DMS153 treated with DMSO at 0.1 percent for 48 hours (cell line): ENCODE data around the gene CC2D1B.

ENCODE experiments used
- DNase-seq: peaks from one replicate; lab custom pipeline; 2025; ENCODE audit not compliant: unreplicated experiment; lab: John Stamatoyannopoulos, UW

Gene CC2D1B

DNA sequence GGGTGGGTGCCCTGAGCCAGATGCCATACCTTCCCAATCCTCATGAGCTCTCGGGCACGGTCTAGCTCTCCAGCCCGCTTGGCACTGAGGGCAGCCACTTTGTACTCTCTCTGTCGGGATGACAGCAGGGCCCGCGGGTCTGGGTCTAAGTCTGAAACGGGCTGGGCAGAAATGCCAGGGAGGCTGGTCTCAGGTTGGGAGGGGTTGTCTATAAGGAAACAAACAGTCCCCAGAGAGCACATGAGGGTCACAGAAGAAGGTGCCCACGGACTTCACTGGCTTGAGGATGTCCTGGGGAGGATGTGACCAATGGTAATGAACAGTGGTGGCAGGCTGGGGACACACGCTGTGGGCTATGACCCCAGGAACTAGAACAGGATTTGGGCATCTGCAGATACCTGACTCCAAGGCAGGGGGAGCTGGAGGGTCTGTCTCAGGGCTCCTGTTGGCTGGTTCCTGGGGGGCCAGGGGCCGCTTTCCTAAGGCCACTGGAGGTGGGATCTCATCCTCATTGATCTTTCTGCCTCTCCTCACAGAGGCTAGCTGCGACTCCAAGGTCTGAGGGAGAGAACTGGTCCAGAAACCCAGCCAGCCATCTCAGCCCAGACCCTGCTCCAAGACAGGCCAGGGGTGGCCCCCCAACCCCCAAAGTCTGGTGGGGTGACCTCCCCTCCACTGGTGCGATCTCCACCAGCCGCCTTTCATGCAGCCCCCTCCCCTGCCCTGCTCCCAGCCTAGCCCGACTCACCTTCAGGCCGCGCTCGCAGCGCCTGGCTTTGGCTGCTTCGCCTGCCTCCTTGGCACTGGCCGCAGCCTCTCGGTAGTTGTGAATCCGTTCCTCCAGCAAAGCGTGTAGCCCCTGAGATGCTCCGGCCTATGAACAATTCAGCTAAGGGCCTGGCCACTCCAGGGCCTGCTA is 6.1 kb downstream of the CC2D1B start:
- DNase-seq, result no peak

DNA sequence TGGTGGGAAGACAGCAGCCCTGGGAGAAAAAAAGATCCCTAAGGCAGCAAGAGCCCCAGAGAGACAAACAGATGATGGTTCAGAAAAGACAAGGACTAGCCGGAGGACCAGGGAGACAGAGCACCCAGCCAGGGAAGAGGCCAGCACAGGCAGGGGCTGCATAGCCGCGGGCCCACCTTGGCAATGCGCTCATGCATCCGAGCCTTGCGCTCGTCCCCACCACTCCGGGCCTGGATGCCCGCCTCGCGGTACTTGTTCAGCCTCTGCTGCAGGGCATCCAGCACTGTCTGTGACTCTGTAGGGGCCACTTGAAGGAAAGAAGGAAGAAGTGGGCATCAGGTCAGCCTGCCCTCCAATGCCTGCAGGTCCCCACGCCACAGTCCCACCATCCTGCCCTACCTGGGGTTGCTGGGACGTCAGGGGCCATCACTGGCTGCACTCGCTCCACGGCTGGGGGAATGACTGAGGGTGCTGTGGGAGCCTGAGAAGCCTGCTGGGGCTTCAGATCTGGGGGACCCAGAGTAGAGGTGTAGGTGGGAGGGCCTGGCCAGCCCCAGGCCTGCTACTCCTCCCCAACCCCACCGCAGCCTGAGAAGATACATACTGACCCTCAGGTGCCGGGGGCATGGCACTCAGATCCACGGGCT is 7.0 kb downstream of the CC2D1B start:
- DNase-seq, result no peak

DNA sequence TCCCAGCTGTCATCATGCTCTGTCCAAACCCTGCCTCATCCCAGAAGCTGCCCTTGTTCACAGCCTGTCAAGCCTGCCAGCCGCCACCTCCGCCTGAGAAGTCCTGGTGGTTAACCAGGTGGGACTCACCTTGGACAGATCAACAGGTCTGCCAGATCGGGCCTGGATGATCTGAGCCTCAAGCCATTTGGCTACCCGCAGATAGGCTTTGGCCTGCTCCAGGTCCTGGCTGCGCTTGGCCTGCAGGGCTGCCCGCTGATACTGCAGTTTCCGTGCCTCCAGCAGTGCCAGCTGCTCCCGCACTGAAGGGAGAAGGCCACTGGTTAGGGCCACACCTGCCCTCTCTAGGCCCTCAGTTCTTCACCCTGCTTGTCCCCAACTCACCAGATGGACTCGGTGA is 8.6 kb downstream of the CC2D1B start:
- DNase-seq, result no peak

DNA sequence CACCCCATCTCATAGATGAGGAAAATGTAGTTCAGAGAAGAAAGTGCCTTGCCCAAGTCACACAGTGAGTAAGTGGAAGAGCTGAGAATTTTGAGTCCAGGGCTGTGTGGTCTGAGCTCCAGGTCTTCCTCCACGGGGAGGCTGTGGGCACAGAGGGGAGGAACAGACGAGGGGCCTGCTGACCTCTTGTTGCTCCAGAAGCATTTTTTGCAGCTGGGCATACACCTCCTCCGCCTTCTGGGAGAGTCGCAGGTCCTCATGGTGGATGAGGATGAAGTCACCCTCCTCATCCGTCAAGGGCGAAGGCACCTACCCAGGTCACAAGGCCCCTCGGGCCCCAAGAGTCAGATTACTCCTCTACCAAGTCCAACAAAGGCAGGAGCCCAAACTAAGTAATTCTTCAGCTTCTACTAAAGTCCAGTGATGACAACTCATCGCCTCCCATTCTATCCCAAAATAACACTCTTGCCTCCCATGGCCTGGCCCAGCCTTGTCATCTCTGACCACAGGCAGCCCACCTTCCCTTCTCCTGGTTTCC is 9.1 kb downstream of the CC2D1B start:
- DNase-seq, result no peak

DNA sequence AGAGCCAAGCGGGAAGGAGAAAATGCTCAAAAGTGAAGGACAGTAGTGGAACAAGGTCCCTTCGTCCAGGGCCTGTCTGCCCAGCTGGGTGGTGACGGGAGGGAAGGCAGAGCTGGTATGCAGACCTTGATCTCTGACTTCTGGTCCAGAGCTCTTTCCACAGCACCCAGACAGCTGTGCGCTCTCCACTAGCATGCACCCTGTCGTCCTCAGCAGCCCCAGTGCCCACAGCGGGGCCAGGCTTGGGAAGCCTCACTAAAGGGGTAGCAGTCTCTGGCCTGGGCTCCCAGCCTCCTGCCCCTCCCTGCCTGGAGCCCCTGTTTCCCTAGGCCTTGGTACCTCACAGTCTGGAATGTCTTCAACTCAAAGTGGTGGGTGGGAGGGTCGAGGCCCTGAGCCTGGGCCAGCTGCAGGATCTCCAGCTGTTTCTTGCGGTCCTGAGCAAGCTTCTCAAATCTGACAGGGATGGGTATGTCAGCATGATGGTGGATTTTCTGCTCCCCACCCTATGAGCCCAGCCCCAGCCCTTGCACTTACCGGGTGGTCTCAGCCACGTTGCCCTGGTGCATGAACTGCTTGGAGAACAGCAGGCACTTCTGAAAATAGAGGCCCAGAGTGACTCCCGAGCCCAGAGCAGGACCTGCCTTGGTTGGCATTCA is 10.0 kb downstream of the CC2D1B start:
- DNase-seq, result no peak

DNA sequence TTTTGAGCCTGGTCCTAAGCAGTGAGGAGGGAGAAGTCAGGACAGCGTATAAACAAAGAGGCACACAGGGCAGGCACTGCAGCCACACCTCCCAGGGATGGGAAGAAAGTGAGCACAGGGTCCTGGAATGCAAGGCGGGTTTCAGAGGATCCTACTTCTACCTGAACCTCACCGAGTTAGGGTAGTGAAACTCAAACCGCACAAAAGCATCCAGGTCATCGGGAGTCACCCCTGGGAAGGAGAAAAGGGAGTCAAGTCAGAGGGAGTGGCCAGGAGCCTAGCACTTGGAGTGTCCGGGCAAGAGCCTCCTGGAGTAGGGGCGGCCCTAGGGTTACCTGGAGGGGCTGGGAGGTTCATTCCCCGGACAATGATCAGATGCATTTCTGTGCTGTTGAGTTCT is 10.6 kb downstream of the CC2D1B start:
- no peak for DNase-seq

DNA sequence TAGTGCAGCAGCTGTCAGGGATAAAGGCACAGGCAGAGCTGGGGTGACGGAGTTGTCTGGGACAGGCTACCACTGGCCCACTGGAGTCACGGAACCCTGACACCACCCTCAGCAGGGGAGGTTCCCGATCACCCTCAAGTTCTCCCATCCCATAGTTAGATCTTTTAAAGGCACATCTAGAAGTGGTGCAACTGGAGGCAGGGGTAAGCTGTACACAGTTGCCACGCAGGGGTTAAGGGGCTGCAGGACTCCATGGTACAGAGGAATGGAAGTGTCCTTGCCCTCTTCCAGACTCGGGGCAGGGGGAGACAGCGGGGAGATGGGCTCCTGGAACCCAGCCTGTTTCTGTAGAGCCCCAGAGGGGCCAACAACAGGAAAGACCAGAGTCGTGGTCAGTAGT is 13.3 kb downstream of the CC2D1B start:
- DNase-seq, result no peak

DNA sequence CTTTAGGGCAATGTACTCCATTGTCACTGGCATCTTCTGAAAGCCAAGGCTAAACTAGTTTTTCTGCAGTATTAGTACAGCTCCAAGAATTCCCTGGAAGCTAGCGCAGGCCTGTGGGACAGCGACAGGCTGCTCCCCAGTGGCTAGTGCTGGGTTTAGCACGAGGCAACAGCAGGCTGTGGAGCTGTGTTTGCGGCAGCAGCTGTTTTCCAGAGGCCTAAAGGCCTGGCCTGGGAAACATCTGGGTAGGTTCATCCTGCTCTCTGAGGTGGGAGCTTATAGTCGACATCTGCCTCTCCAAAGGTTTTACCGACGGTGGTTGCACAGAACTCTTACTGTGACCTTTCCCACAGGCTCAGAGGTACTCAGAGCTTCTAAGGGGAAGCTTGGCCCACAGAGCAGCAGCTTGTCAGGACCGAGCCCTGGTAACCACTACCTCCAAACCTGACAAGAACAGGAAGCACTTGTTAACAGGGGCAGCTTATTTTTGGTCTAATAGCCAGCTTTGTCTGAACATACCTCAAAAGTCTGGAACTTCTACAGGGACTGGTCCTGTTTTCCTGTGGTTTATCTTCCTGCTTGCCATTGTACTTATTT is 17.2 kb downstream of the CC2D1B start:
- DNase-seq, result no peak

DNA sequence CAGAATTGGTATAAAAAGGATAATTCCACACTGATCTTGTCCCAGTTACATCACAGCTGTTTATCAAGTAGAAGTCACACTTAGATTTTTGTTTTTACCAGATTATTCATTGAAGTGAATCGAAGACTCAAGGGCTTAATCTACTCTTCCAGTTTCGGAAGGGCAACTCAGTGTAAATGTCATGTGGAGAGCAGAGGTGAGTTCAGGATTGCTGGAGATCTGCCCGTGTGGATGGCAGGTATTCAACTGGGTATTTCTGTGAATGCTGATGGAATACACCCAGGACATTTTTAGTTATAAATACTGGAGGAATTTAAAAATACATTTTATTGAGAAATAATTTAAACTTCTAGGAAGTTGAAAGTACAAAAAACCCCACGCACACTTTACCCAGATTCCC is 19.4 kb downstream of the CC2D1B start:
- DNase-seq, result no peak

DNA sequence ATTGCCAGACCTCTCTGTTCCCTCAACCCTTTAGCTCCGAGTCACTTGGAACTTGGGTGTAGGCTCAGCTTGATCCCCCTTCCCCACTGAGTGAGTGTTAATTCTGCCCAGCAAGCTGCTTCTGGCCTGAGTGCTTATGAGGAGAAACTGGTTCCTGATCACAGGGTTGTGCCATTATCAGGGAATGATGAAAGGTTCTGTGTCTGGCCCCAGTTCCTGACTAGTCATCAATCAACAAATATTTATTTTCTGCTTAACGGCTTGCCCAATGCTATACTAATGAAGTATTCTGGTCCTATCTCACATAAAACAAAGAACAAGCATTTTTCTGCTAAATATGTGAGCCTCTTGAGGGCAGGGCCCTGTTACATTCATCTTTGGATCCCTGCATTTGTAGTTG is 20.8 kb downstream of the CC2D1B start:
- no peak for DNase-seq

DNA sequence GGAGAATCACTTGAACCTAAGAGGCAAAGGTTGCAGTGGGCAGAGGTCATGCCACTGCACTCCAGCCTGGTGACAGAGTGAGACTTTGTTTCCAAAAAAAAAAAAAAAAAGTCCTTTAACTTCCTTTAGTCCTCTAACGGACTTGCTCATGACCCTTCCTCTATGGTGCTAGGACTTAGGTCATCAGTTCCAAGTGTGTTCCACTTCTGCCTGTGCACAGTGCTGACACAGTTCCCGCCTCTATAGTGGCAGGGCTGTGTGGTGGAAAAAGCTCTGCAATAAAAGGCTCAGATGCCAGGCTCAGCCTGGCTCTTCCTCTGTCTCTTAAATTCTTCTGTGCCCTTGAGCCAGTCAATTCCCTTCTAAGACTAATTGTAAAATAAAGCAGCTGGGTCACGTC is 22.0 kb downstream of the CC2D1B start:
- DNase-seq, result no peak

DNA sequence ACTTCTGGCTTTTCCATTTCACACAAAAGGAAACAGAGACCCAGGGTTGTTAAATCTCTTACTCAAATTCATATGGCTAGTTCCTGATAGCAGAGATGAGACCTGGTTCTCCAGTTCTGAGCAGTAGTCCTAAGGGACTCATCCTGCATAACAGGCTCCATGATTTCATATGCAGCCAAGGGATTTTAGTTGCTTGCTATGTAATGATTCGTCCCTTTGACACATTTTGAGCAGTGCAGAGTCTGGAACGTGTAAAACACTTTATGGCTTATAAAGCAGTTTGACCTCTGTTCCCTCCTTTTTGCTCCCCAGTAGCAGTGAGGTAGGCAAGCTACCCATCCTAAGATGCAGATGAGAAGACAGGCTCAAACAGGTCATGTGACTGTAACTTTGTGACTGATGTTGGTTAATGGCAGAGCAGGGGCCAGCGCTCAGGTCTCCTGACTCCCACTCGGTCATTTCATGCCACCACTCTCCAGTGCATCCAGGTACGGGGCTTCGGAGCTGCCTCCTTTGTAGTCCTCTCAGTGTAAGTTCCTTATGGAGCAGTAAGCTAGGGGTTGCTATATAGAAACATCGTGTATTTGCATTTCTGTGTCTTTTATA is 24.2 kb downstream of the CC2D1B start:
- no peak for DNase-seq

DNA sequence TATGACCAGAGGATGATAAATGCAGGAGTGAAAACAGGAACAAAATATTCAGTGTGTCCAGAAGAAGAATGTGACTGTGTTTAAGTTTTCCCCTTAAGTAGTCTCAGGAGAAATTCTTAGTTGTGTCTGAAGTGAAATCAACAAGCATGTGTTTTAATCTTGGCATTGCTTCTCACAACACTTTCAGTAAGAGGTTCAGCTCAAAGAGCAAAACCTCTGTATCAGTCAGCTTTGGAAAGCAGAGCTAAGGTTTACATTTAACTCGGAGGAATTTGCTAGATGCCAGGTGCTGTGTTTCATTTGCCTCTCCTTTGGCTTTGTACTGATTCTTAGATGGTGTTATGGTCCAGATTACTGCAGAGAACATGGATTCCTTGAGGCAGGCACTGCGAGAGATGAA is 28.6 kb downstream of the CC2D1B start:
- no peak for DNase-seq

DNA sequence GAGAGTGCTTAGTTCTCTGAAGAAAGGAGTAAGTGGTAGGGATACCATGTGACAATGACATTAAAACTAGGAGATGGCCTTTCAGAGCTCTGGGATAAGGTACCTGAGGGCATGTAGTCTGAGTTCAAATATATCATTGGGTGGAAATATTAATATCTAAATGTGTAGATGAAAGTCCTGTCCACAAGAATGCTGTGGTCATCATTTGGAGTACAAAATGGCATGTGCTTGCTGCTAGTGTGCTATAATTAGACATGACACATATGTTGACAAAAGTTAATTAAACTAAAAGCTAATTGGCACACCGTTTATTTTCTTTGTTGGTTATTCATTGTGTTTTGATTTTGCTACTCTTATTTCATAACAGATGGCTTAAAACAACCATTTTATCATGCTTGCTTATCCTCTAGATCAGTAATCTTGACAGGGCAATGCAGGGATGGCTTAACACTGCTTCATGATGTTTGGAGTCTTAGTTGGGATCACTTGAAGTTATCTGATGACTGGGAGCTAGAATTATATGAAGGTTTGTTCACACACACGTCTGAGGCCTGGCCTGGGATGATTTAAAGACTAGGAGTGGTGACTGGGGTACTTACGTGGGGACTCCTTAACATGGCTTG is 31.0 kb downstream of the CC2D1B start:
- DNase-seq, result no peak

DNA sequence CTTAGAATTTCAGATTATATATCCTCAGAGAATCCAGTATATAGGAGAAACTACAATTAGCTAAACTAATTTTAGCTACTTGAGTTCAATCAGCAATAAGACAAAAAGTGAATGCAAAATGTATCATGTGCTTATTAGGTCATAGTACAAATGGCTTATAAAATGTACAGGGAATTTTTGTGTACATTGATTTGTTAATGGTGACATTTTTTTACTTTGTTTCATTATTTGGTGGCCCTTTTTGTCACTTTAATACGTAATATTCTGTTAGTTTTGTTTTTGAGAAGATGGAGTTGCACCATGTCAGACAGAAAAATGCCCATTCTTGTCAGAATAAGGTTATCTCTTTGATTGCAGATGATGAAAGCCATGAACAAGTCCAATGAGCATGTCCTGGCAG is 33.6 kb downstream of the CC2D1B start:
- DNase-seq, result no peak

DNA sequence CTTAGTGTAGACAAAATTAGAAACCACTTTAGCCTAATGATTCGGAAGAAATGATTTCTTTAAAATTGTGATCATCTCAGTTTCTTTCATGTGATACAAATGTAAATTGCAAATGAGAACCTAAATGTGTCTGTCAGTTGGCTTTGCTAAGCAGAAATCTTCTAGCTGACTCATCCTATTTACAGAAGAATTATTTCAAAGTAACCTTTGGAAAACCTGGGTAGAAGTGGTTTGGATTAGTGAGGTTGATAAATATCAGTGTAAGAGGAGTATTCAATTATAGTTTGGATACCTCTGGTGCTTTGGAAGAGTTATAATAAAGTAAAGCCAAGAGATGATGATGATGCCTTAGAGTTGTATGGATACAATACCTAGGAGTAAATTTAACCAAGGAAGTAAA is 37.4 kb downstream of the CC2D1B start:
- no peak for DNase-seq

DNA sequence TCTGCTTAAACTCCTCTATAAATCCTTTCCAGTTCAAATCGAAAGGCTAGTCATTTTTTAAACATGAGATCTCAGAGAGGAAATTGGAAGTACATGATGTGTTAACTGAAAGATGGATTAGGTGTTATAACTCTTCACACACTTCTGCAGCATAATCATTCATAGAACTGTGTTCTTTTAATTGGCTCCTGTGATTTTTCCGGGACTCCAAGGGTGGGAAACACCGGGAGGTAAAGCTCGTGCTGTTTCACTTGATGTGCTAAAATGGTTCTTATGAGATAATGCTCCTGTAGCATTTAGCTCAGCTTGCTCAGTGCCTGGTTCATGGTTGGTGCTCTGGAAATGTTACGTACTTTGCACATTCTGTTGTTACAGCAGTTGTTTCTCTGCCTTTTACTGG is 40.2 kb downstream of the CC2D1B start:
- no peak for DNase-seq

DNA sequence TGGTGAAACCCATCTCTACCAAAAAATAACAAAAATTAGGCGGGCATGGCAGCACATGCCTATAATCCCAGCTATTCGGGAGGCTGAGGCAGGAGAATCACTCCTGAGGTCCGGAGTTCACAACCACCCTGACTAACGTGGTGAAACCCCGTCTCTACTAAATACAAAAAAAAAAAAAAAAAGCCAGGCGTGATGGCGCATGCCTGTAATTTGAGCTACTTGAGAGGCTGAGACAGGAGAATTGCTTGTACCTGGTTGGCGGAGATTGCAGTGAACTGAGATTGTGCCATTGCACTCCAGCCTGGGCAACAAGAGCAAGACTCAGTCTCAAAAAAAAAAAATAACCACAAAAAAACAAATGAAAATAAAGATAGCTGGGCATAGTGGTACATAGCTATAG is 42.3 kb downstream of the CC2D1B start:
- DNase-seq, result no peak

DNA sequence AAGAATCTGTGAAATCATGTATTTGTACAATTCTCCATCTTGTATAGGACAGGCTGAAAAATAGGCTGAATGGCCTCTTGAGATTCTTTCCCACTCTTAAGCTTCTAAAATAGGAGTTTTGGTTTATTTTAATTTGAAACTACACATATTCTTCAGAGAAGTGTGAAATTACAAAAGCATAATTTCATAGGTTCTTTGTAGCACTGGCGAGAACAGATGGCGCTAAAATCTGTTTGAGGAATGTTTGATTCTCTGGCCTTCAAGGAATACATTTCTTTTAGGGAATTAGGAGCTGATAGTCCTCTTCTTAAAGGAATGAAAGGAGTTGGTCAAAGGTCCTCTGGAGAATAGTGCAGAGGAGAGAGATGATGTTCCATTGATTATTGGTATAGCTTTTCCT is 44.9 kb downstream of the CC2D1B start:
- no peak for DNase-seq

DNA sequence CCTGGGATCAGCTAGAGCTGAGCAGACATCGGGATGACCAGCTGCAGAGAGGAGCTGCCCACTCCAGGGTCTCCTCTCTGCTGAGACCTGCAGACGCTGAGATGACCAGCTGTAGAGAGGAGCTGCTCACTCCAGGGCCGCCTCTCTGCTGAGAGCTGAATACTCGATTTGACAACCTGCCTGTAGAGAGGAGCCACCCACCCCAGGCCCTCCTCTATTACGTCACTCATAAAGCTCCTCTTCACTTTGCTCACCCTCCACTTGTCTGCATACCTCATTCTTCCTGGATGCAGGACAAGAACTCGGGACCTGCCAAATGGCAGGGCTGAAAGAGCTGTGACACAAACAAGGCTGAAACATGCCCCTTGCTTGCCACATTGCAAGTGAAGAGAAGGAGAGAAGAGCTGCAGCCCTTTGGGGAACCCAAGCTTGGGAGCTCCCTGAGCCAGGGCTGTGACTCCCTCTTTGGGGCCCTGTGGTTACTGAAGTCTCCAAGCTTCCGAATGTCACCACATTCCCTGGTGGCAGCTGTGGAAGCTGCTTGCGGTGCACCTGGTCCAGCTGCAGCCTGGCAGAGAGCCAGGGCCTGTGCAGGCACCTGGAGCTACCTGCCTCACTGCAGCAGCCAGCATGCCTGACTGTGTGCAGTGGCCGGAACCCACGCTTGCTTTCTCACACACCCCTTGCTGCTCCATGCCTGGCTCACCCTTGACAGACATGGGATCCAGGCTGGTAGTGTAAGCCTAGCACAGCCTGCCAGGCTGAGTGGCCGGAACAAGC is 59.6 kb downstream of the CC2D1B start:
- no peak for DNase-seq
